Nephron progenitor cell (in vitro differentiated cells): ENCODE data around the gene SH3GL1.
A peak's percentile ranks its signal among the peaks of the same experiment; 100 is the strongest.

ENCODE experiments used
- DNase-seq: peaks from one replicate; pipeline ENCODE4 v3.0.0; 2021
- H3K27ac Mint-ChIP-seq: 2 replicates; pipeline ENCODE4 v1.8.0; 2021; ENCODE audit warnings: mild to moderate bottlenecking, moderate library complexity, mixed read lengths
- H3K27me3 Mint-ChIP-seq: 2 replicates; pipeline ENCODE4 v1.8.0; 2021; ENCODE audit warnings: mild to moderate bottlenecking, low read depth, mixed read lengths; ENCODE audit not compliant: poor library complexity
- H3K36me3 Mint-ChIP-seq: 2 replicates; pipeline ENCODE4 v1.8.0; 2021; ENCODE audit warnings: low read depth, mixed read lengths
- H3K4me1 Mint-ChIP-seq: 2 replicates; pipeline ENCODE4 v1.8.0; 2021; ENCODE audit warnings: mixed read lengths
- H3K4me3 Mint-ChIP-seq: 2 replicates; pipeline ENCODE4 v1.8.0; 2021; ENCODE audit warnings: mild to moderate bottlenecking, moderate library complexity, mixed read lengths
- H3K9me3 Mint-ChIP-seq: 2 replicates; pipeline ENCODE4 v1.8.0; 2021; ENCODE audit warnings: mild to moderate bottlenecking, moderate library complexity, mixed read lengths
- TF ChIP-seq, protein P1 (sequence below): fragments of 200-600 bp; sonication (generic); IDR thresholded peaks from 2 replicates; pipeline ENCODE4 v1.5.0; 2021; ENCODE audit warnings: antibody characterized with exemption

The SH3GL1 gene

DNA sequence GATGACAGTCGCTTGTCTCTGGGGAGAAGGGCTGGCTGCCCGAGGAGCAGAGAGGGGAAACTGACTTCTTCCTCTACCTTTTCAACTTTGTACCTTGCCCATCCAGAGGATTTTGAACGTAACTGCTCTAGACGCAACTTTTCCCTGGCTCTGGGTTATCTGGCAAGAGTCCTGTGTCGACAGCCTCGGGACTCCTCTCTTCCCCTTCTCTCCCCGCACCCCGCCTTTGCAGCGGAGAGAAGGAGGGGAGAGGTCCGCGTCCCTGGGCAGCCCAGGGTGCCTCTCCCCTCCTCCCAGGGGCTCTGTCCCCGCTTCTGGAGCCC lies 574 bp downstream of the SH3GL1 start:
- Mint-ChIP-seq H3K9me3 (no peaks in the 10 kb centered on the region), H3K36me3 (peaks cover 18% of the 10 kb centered on the region), H3K27me3 (no peaks in the 10 kb centered on the region), H3K4me3 (peak overlapping the region; percentile 89), H3K27ac (peak overlapping the region; percentile 39), H3K4me1 (peaks cover 66% of the 10 kb centered on the region)
- TF ChIP-seq, protein P1, sequence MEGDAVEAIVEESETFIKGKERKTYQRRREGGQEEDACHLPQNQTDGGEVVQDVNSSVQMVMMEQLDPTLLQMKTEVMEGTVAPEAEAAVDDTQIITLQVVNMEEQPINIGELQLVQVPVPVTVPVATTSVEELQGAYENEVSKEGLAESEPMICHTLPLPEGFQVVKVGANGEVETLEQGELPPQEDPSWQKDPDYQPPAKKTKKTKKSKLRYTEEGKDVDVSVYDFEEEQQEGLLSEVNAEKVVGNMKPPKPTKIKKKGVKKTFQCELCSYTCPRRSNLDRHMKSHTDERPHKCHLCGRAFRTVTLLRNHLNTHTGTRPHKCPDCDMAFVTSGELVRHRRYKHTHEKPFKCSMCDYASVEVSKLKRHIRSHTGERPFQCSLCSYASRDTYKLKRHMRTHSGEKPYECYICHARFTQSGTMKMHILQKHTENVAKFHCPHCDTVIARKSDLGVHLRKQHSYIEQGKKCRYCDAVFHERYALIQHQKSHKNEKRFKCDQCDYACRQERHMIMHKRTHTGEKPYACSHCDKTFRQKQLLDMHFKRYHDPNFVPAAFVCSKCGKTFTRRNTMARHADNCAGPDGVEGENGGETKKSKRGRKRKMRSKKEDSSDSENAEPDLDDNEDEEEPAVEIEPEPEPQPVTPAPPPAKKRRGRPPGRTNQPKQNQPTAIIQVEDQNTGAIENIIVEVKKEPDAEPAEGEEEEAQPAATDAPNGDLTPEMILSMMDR, result no peak
- DNase-seq, result no peak

- no peak for DNase-seq
- TF ChIP-seq, protein P1, result no peak
- Mint-ChIP-seq H3K4me1 (peaks cover 62% of the 10 kb centered on the region), H3K9me3 (no peaks in the 10 kb centered on the region), H3K27me3 (no peaks in the 10 kb centered on the region), H3K4me3 (no peak overlapping the region), H3K27ac (no peak overlapping the region), H3K36me3 (peaks cover 17% of the 10 kb centered on the region)
Observed at GRCh38 chr19:4396949-4397783, 3.2 kb downstream of the SH3GL1 start.

DNA sequence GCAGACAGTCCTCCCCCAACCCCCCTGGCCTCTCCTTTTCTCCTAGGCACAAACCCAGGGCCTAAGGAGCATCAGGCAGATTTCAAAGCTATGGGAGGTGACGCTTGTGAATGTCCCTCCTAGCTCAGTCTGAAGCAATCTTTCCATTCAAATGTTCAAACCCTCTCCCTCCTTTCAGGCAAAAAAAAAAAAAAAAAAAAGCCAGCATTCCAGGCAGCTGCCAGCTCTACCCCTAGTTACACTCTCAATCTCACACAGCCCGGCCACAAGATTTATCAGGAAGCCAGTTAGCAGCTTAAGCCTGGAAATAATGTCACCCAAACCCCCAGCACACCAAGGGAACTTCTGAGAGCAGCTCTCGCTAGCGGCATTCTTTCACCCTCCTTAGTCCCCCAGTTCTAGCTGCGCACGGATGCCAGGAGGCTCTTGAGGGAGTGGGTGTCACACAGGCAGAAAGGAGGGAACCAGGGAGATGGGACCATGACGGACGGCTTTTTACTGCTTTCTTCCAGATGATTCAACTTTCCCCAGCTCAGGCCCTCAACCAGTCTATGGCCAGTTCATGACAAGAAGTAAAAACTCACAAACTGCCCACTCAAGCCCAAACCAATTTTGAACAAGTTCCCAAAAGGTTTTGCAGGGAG lies 6.3 kb downstream of the SH3GL1 start:
- Mint-ChIP-seq H3K4me3 (peak overlapping the region; percentile 54), H3K27ac (peak overlapping the region; percentile 92), H3K36me3 (peaks cover 17% of the 10 kb centered on the region), H3K27me3 (no peaks in the 10 kb centered on the region), H3K4me1 (peaks cover 72% of the 10 kb centered on the region), H3K9me3 (no peaks in the 10 kb centered on the region)
- TF ChIP-seq, protein P1, result no peak
- DNase-seq, result no peak

GRCh38 chr19:4391701-4392483 lies 8.5 kb downstream of the SH3GL1 start:
- no peaks in the 10 kb centered on the region for H3K9me3 Mint-ChIP-seq
- peak overlapping the region; percentile 93 for H3K27ac Mint-ChIP-seq
- H3K36me3 Mint-ChIP-seq, result peaks cover 20% of the 10 kb centered on the region
- peaks cover 80% of the 10 kb centered on the region for H3K4me1 Mint-ChIP-seq
- no peak for DNase-seq
- no peaks in the 10 kb centered on the region for H3K27me3 Mint-ChIP-seq
- TF ChIP-seq, protein P1, result no peak
- H3K4me3 Mint-ChIP-seq, result peak overlapping the region; percentile 28

GRCh38 chr19:4391306-4391693 lies 9.0 kb downstream of the SH3GL1 start:
- H3K4me1 Mint-ChIP-seq, result peaks cover 75% of the 10 kb centered on the region
- H3K4me3 Mint-ChIP-seq, result no peak overlapping the region
- peak overlapping the region; percentile 93 for H3K27ac Mint-ChIP-seq

More at GRCh38 chr19:4391306-4391693, 9.0 kb downstream of the SH3GL1 start:
- TF ChIP-seq, protein P1, result no peak
- no peaks in the 10 kb centered on the region for H3K9me3 Mint-ChIP-seq
- peaks cover 14% of the 10 kb centered on the region for H3K36me3 Mint-ChIP-seq
- no peak for DNase-seq
- H3K27me3 Mint-ChIP-seq, result no peaks in the 10 kb centered on the region
